Gastroesophageal sphincter (tissue), 4 donors: ENCODE data around the gene AKR7A2. TPM values are rescaled to one million over a fixed set of nuclear protein-coding genes. Genes with fewer than 3 reads are reported as not detected.
A peak's percentile ranks its signal among the peaks of the same experiment; 100 is the strongest.

Experiments used
- ATAC-seq: fragments of 150-250 bp; one replicate; pipeline ENCODE4 v1.9.1; 2016; ENCODE audit warnings: mild to moderate bottlenecking, moderate library complexity
- H3K27ac ChIP-seq, 4 donors: fragments of 200-600 bp; sonication (generic) in 3 of 4; 1 replicate in 3 of 4; 2 replicates in 1 of 4; pipeline ENCODE4 v1.5.1; 2016 to 2019
- H3K27me3 ChIP-seq: fragments of 200-600 bp; sonication (generic); one replicate; pipeline ENCODE4 v1.5.1; 2019
- H3K36me3 ChIP-seq, 2 donors: fragments of 200-600 bp; sonication (generic); one replicate each; pipeline ENCODE4 v1.5.1; 2019; ENCODE audit warnings: control low read depth in 1 of 2
- H3K4me1 ChIP-seq, 3 donors: fragments of 200-600 bp; sonication (generic); 1 replicate in 2 of 3; 2 replicates in 1 of 3; pipeline ENCODE4 v1.5.1; 2016 to 2019; ENCODE audit warnings: control low read depth in 2 of 3
- H3K4me3 ChIP-seq, 2 donors: fragments of 200-600 bp; sonication (generic); one replicate each; pipeline ENCODE4 v1.5.1; 2019; ENCODE audit warnings: mild to moderate bottlenecking in 1 of 2, moderate library complexity in 1 of 2
- H3K9me3 ChIP-seq, 3 donors: fragments of 200-600 bp; sonication (generic); one replicate each; pipeline ENCODE4 v1.5.1; 2017 to 2019; ENCODE audit warnings: control low read depth in 2 of 3
- EP300 ChIP-seq: sonication (generic); formaldehyde crosslinking; IDR thresholded peaks from one replicate; pipeline ENCODE4 v1.6.1; 2017; ENCODE audit warnings: antibody characterized with exemption, mild to moderate bottlenecking
- POLR2A ChIP-seq, 2 donors: fragments of 450-650 bp; IDR thresholded peaks; one replicate each; pipeline ENCODE4 v1.6.1; 2017; ENCODE audit warnings: antibody characterized with exemption in 2 of 2, mild to moderate bottlenecking in 2 of 2, moderate library complexity in 1 of 2
- POLR2AphosphoS5 ChIP-seq: sonication (generic); formaldehyde crosslinking; IDR thresholded peaks from one replicate; pipeline ENCODE4 v1.6.1; 2017; ENCODE audit warnings: antibody characterized with exemption
- WGBS, 2 donors: methylation state at CpG; one replicate each; pipeline ENCODE4 v1.1.5; 2018; ENCODE audit warnings: low coverage in 1 of 2; 5-methylcytosine and 5-hydroxymethylcytosine counted together
- total RNA-seq, 4 donors: library from RNA; depleted of rRNA; stranded (reverse); fragments of >200 nt; gene quantifications; one replicate each; pipeline ENCODE4 v1.1.0, GENCODE V29; 2016
- TF ChIP-seq, protein P1 (sequence below), 4 experiments: fragments of 200-600 bp in 2 of 4; fragments of 450-650 bp in 2 of 4; sonication (generic) in 1 of 4; IDR thresholded peaks; one replicate each; pipeline ENCODE4 v1.5.1; 2017 to 2019; ENCODE audit warnings: antibody characterized with exemption in 4 of 4, mild to moderate bottlenecking in 2 of 4, moderate library complexity in 2 of 4

The AKR7A2 gene
- total RNA-seq, 4 donors from 2014 or later = 58.2 to 77.2 (median 63.7) TPM

DNA sequence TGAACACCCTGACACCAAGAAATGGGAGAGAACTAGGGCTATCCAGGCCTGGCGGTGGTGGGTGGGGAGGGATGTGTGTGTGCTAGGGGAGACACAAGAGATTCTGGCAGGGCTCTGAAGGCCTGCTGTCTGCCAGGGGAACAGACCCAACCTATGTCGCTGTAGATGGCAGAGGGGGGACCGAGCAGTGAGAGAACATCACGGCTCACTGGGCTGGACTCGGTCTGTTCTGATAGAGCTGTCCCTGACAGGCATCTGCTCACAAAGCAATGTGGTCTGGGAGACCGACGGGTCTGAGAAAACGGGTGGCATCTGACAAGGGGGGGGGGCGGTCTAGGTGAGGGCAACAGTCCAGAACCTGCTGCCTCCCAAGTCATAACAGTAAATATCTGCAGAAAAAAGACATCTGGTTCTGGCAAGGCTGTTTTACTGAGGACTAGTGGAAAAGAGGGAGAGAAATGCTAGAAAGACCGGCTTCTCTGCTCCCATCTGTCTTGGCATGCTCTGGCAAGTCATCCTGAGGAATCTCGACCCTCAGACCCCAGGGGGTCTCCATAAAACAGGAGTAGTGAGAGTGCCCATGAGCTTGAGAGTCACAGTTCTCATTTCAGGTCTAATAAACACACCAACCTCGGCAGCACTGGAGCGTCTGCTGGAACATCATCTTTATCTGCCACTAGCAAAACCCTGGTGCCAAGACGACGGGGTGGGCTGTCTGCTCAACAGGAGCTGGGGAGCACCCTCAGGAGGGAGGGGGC, 36.7 kb upstream of the AKR7A2 start:
- H3K4me3 ChIP-seq = no peak overlapping the region
- ATAC-seq = no peak
- no peaks in the 10 kb centered on the region for H3K9me3 ChIP-seq
- no peak for TF ChIP-seq POLR2AphosphoS5
- no peak for TF ChIP-seq EP300
- TF ChIP-seq, protein P1, sequence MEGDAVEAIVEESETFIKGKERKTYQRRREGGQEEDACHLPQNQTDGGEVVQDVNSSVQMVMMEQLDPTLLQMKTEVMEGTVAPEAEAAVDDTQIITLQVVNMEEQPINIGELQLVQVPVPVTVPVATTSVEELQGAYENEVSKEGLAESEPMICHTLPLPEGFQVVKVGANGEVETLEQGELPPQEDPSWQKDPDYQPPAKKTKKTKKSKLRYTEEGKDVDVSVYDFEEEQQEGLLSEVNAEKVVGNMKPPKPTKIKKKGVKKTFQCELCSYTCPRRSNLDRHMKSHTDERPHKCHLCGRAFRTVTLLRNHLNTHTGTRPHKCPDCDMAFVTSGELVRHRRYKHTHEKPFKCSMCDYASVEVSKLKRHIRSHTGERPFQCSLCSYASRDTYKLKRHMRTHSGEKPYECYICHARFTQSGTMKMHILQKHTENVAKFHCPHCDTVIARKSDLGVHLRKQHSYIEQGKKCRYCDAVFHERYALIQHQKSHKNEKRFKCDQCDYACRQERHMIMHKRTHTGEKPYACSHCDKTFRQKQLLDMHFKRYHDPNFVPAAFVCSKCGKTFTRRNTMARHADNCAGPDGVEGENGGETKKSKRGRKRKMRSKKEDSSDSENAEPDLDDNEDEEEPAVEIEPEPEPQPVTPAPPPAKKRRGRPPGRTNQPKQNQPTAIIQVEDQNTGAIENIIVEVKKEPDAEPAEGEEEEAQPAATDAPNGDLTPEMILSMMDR (IDR thresholded peaks at IDR 0.05) = no peak
- no peak for TF ChIP-seq POLR2A (IDR thresholded peaks at IDR 0.05)
- H3K36me3 ChIP-seq = peaks cover 0 to 86% of the 10 kb centered on the region in 2 donors
- H3K4me1 ChIP-seq = peaks cover 0 to 87% (median 5%) of the 10 kb centered on the region in 3 donors
- H3K27me3 ChIP-seq = no peaks in the 10 kb centered on the region
- 52 to 57% methylated on average over 3 to 6 of the region's 15 CpGs for WGBS, 2 donors
- peak overlapping the region in 3 of 4 donors; percentile 1 to 36 (median 27) for H3K27ac ChIP-seq

DNA sequence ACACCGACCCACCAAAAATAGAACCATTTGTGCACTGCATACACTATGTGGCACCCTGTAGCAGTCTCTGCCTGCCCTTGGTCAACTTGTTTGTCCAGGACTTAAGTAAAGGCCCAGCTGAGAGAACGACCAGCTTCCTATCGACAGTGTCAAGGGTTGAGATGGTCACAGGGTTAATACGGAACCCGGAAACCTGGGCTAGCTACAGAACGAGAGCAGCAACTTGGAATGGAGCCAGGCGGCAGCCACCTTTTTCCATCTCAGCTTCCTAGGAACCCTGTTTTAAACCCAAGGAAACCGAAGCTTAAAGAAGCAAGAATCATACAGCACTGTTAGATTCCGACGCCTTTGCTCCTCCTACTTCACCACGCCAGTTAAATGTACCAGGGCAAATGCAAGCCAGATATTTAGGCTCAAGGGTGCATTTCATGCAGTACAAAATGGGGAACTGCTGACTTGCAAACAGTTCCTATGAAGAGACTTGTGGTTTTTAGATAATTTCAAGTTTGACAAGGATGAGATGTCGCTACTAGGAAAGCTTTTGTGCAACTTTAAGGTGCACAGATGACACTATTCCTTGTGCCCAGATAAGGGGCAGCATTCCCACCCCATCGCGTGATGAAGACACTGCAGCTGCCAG, 35.7 kb upstream of the AKR7A2 start:
- peaks cover 0 to 86% of the 10 kb centered on the region in 2 donors for H3K36me3 ChIP-seq
- H3K9me3 ChIP-seq = no peaks in the 10 kb centered on the region
- no peaks in the 10 kb centered on the region for H3K27me3 ChIP-seq
- no peak overlapping the region for H3K4me3 ChIP-seq
- TF ChIP-seq EP300 (no peak), POLR2A (IDR thresholded peaks at IDR 0.05) (no peak), POLR2AphosphoS5 (no peak)
- TF ChIP-seq, protein P1 (IDR thresholded peaks at IDR 0.05) = no peak
- peaks cover 0 to 87% (median 13%) of the 10 kb centered on the region in 3 donors for H3K4me1 ChIP-seq
- WGBS, 2 donors = 47 to 78% methylated on average over 3 to 11 of the region's 14 CpGs
- ATAC-seq = no peak
- H3K27ac ChIP-seq = peak overlapping the region in 2 of 4 donors; percentile 18 to 36

DNA sequence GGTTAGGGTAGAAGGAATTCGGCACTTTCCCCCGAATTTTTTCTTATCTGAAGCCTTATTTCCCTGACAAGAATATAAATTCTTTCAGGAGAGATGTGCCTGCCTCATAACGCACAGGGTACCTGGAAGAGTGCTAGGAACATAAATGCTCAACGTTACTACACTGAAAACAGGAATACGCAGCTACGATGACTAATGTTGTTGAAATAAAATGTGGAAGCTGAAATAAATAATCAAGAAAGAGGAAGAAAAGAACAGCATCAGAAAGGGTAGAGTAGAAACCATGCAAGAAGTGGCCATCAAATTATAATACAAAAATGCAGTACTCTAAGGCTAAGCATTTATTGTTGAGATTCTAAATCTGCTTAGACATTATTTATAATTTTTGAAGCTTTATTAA, 34.1 kb upstream of the AKR7A2 start:
- Histone ChIP-seq H3K36me3 (peaks cover 0 to 82% of the 10 kb centered on the region in 2 donors), H3K4me1 (peaks cover 0 to 87% (median 24%) of the 10 kb centered on the region in 3 donors)

DNA sequence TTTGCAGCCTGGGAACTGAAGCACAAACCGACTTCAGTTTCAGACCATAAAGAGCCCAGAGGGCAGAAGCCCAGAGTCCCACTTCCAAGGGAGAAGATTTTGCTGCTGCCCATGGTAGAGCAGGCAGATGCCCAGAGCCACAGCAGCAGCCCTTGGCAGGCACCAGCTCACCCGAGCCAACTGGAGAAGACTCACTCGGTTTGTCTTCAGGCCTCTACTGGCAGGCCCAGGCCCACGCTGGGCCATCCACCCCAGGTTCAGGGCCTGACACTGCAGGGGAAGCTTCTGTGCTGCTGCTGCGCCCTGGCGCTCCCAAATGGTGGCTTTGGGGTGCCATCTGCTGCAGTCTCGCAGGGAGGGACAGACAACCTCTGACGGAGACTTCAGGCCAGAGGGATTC, 33.4 kb upstream of the AKR7A2 start:
- no peak for ATAC-seq
- 100% methylated on average over 1 of the region's 8 CpGs; no CpG with 5 or more reads in 1 of the 2 donors for WGBS, 2 donors
- no peaks in the 10 kb centered on the region for H3K27me3 ChIP-seq
- TF ChIP-seq POLR2A (IDR thresholded peaks at IDR 0.05) = no peak
- TF ChIP-seq, protein P1 (IDR thresholded peaks at IDR 0.05) = no peak
- no peak for TF ChIP-seq POLR2AphosphoS5
- TF ChIP-seq EP300 = no peak
- H3K4me1 ChIP-seq = peaks cover 0 to 86% (median 24%) of the 10 kb centered on the region in 3 donors
- H3K36me3 ChIP-seq = peaks cover 0 to 83% of the 10 kb centered on the region in 2 donors
- no peak overlapping the region for H3K4me3 ChIP-seq
- peak overlapping the region in 2 of 4 donors; percentile 59 to 60 for H3K27ac ChIP-seq
- H3K9me3 ChIP-seq = no peaks in the 10 kb centered on the region

More for the DNA sequence above, 34.1 kb upstream of the AKR7A2 start:
- H3K27ac ChIP-seq = peak overlapping the region in 2 of 4 donors; percentile 15 to 59
- ATAC-seq = no peak
- TF ChIP-seq, protein P1 (IDR thresholded peaks at IDR 0.05) = no peak
- TF ChIP-seq POLR2A (IDR thresholded peaks at IDR 0.05) (no peak), EP300 (no peak), POLR2AphosphoS5 (no peak)
- H3K27me3 ChIP-seq = no peaks in the 10 kb centered on the region
- 55% methylated on average over 6 of the region's 6 CpGs; no CpG with 5 or more reads in 1 of the 2 donors for WGBS, 2 donors
- H3K4me3 ChIP-seq = no peak overlapping the region
- H3K9me3 ChIP-seq = no peaks in the 10 kb centered on the region
